Measurements from ENCODE around the gene CRB1. TPM values are rescaled to one million over a fixed set of nuclear protein-coding genes. Genes with fewer than 3 reads are reported as not detected.

Gene CRB1
- total RNA-seq, 4 donors from 2014 or later: 0.12 to 0.54 (median 0.33) TPM

DNA sequence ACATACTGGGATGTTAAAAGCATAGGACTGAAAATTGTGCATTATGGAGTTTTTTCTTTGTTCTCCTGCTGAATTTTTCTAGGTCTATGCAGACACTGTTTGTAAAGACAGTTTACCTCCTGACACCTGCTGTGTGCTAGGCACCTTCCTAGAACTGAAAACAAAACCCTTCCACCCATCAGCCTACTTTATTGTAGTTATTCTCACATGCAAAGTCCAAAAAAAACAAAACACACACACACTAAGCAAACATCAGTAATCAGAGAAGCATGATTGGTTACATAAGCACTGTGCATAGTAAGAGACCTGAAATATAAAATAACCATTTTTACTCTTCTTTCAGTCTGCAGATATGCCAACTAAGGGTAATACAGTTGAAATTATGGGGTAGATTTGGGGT is 195.1 kb downstream of the CRB1 start:
- no peak for ATAC-seq
- H3K27ac ChIP-seq: no peak overlapping the region
- no peaks in the 10 kb centered on the region for H3K36me3 ChIP-seq
- no peaks in the 10 kb centered on the region for H3K9me3 ChIP-seq
- H3K27me3 ChIP-seq: no peaks in the 10 kb centered on the region
- TF ChIP-seq POLR2A (IDR thresholded peaks at IDR 0.05) (no peak), EP300 (IDR thresholded peaks at IDR 0.05) (no peak), POLR2AphosphoS5 (IDR thresholded peaks at IDR 0.05) (no peak)
- TF ChIP-seq, protein P1, sequence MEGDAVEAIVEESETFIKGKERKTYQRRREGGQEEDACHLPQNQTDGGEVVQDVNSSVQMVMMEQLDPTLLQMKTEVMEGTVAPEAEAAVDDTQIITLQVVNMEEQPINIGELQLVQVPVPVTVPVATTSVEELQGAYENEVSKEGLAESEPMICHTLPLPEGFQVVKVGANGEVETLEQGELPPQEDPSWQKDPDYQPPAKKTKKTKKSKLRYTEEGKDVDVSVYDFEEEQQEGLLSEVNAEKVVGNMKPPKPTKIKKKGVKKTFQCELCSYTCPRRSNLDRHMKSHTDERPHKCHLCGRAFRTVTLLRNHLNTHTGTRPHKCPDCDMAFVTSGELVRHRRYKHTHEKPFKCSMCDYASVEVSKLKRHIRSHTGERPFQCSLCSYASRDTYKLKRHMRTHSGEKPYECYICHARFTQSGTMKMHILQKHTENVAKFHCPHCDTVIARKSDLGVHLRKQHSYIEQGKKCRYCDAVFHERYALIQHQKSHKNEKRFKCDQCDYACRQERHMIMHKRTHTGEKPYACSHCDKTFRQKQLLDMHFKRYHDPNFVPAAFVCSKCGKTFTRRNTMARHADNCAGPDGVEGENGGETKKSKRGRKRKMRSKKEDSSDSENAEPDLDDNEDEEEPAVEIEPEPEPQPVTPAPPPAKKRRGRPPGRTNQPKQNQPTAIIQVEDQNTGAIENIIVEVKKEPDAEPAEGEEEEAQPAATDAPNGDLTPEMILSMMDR (IDR thresholded peaks at IDR 0.05): no peak
- peaks cover 0 to 3% (median 0%) of the 10 kb centered on the region in 3 donors for H3K4me1 ChIP-seq
- H3K4me3 ChIP-seq: no peak overlapping the region

DNA sequence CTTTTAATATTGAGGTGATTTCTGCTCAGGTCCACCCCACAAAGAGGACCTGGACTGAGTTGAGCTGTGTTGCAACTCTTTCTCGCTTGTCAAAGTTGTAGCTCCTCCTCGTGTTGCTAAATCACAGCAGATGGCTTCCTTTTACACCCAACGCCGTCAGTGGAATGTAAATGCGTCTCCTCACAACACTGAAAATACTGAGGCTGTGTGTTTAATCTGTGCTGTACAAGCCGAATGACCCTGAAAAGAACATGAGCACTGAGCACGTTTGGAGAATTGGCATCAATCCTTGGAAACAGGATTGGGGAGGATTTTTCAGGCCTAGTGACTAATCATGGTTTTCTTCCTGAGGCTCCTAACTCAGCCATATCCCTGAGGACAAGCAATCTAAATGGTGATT is 196.0 kb downstream of the CRB1 start:
- 6 to 16% methylated on average over 4 to 7 of the region's 7 CpGs for WGBS, 2 donors (ENCODE audit: low coverage in 1 of 2)
- Histone ChIP-seq H3K4me3 (no peak overlapping the region), H3K36me3 (no peaks in the 10 kb centered on the region), H3K9me3 (no peaks in the 10 kb centered on the region), H3K27me3 (no peaks in the 10 kb centered on the region), H3K4me1 (peaks cover 0 to 3% (median 0%) of the 10 kb centered on the region in 3 donors), H3K27ac (peak overlapping the region; percentile 32 to 71 (median 46))
- peak; percentile 79 for ATAC-seq
- no peak for TF ChIP-seq EP300 (IDR thresholded peaks at IDR 0.05)
- peak; percentile 62 for TF ChIP-seq POLR2AphosphoS5 (IDR thresholded peaks at IDR 0.05)
- TF ChIP-seq, protein P1 (IDR thresholded peaks at IDR 0.05): no peak
- no peak for TF ChIP-seq POLR2A (IDR thresholded peaks at IDR 0.05)

DNA sequence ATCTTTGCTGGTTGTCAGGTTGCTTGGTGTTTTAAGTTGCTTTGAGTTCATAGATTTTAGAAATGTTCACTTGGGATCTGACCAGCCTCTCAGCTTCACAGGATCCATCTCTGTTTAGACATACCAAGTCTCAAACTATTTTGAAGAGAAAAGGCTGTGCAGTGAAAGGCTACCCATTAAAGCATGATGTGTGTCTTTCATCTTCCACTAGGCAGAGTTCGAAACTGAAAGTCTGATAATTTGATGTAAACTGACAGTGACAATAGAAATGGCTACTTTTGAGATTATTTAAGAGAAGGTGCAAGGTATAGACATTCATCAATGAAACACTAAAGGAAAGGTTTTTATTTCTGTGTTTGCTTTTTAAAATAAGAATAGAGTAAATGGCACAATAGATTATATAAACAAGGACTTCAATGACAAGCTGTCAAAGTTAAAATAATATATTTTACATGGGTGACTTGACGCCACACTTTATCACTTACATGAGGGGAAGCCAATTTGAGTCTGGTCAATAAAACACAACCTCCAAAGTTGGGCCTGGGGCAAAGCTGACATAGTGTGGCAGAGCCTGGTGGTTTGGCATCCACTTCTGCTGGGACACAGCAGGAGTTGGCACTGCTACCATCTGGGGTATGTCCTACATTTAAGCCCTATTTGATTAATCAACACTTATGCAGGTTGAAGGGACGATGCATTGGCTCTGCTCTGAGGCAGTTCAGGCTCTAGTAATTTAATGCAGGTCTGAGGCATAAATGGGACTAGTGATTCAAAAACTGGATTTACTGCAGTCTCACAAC is 197.7 kb downstream of the CRB1 start:
- no peaks in the 10 kb centered on the region for H3K36me3 ChIP-seq
- no peaks in the 10 kb centered on the region for H3K9me3 ChIP-seq
- no peak for ATAC-seq
- H3K27ac ChIP-seq: no peak overlapping the region
- WGBS, 2 donors (ENCODE audit: low coverage in 1 of 2): 84 to 100% methylated on average over 3 of the region's 3 CpGs
- H3K4me3 ChIP-seq: no peak overlapping the region
- no peak for TF ChIP-seq POLR2A (IDR thresholded peaks at IDR 0.05)
- no peak for TF ChIP-seq EP300 (IDR thresholded peaks at IDR 0.05)
- TF ChIP-seq POLR2AphosphoS5 (IDR thresholded peaks at IDR 0.05): no peak
- TF ChIP-seq, protein P1 (IDR thresholded peaks at IDR 0.05): no peak
- H3K4me1 ChIP-seq: peaks cover 0 to 3% (median 0%) of the 10 kb centered on the region in 3 donors
- no peaks in the 10 kb centered on the region for H3K27me3 ChIP-seq

DNA sequence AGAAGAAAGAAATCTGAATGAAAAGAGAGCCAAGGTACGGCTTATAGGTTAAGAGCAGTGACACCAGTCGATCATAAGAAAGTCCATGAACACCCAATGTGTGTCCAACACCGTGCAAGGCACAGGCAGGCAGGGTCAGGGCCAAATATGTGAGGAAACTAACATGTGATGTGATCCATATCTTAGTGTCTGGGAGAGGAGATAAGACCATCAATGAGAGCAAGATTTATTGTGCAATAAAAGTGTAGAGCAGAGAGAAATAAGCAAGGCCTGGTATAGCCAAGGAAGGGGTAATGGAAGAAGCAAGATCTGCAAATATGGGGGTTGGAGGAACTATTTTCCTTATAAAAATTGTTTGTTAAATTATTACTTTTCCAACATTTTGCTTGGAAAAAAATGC is 198.8 kb downstream of the CRB1 start:
- Histone ChIP-seq H3K36me3 (no peaks in the 10 kb centered on the region), H3K4me3 (no peak overlapping the region), H3K9me3 (no peaks in the 10 kb centered on the region), H3K4me1 (peaks cover 0 to 3% (median 0%) of the 10 kb centered on the region in 3 donors), H3K27ac (no peak overlapping the region), H3K27me3 (no peaks in the 10 kb centered on the region)
- ATAC-seq: no peak
- WGBS, 2 donors (ENCODE audit: low coverage in 1 of 2): 92 to 100% methylated on average over 3 of the region's 3 CpGs
- TF ChIP-seq POLR2A (IDR thresholded peaks at IDR 0.05): no peak
- TF ChIP-seq POLR2AphosphoS5 (IDR thresholded peaks at IDR 0.05): no peak
- TF ChIP-seq, protein P1 (IDR thresholded peaks at IDR 0.05): no peak
- TF ChIP-seq EP300 (IDR thresholded peaks at IDR 0.05): no peak

DNA sequence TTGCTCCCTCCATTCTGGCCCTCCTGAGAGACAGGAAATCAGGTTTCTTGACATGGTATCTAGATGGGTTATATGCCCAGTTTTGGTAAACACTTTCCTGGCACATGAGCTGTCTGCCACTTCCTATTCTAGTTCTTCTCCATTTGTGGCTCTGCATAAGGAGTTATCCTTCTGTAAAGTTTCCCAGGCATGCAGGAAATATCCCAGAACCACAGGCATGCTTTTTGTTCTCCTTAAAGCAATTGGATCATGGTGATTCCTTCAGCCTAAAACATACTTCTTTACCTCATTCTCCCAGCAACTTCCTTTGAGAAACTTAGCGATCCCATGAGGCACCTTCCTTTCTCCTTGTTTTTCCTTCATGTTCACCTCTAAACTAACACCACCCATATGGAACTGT is 199.8 kb downstream of the CRB1 start:
- no peak overlapping the region for H3K4me3 ChIP-seq
- no peaks in the 10 kb centered on the region for H3K27me3 ChIP-seq
- WGBS, 2 donors (ENCODE audit: low coverage in 1 of 2): 85 to 86% methylated on average over 1 of the region's 1 CpG
- H3K36me3 ChIP-seq: no peaks in the 10 kb centered on the region
- ATAC-seq: no peak
- TF ChIP-seq POLR2AphosphoS5 (IDR thresholded peaks at IDR 0.05): no peak
- no peak overlapping the region for H3K27ac ChIP-seq
- H3K4me1 ChIP-seq: peaks cover 0 to 3% (median 0%) of the 10 kb centered on the region in 3 donors
- H3K9me3 ChIP-seq: no peaks in the 10 kb centered on the region

All from gastroesophageal sphincter (tissue), 4 donors.